BLaER1 treated with 17β-estradiol and CSF1 and Interleukin-3, amounts not matched to agents 10 nM and 100 nM (cell line): Measurements from ENCODE around the gene CXXC5.
"Not testable (repeated sequence)": the region's sequence is repeated elsewhere in the genome, so short reads cannot be mapped to it uniquely, and the experiment has no call there.

Experiments used
- H3K27ac ChIP-seq, 11 experiments: shearing (Covaris generic); formaldehyde crosslinking; 2 replicates each; pipeline ENCODE4 v1.8.1; 2022
- H3K27me3 ChIP-seq, 11 experiments: shearing (Covaris generic); formaldehyde crosslinking; 2 replicates each; pipeline ENCODE4 v1.8.1; 2022
- H3K36me3 ChIP-seq, 11 experiments: shearing (Covaris generic); formaldehyde crosslinking; 2 replicates each; pipeline ENCODE4 v1.8.1; 2022
- H3K4me1 ChIP-seq, 10 experiments: shearing (Covaris generic); formaldehyde crosslinking; 2 replicates each; pipeline ENCODE4 v1.8.1; 2022
- H3K4me2 ChIP-seq, 11 experiments: shearing (Covaris generic); formaldehyde crosslinking; 2 replicates each; pipeline ENCODE4 v1.8.1; 2022
- H3K4me3 ChIP-seq, 10 experiments: shearing (Covaris generic); formaldehyde crosslinking; 2 replicates each; pipeline ENCODE4 v1.8.1; 2022
- H3K9ac ChIP-seq, 11 experiments: shearing (Covaris generic); formaldehyde crosslinking; 2 replicates each; pipeline ENCODE4 v1.8.1; 2022
- H3K9me3 ChIP-seq, 11 experiments: shearing (Covaris generic); formaldehyde crosslinking; replicated peaks in 1 of 11; 2 replicates each; pipeline ENCODE4 v1.8.1; 2022
- H4K20me1 ChIP-seq, 11 experiments: shearing (Covaris generic); formaldehyde crosslinking; 2 replicates each; pipeline ENCODE4 v1.8.1; 2022
- Cebpa-rat ChIP-seq, 11 experiments: shearing (Covaris generic); IDR thresholded peaks; 2 replicates each; pipeline ENCODE4 v1.8.1; 2022

CXXC5 gene

DNA sequence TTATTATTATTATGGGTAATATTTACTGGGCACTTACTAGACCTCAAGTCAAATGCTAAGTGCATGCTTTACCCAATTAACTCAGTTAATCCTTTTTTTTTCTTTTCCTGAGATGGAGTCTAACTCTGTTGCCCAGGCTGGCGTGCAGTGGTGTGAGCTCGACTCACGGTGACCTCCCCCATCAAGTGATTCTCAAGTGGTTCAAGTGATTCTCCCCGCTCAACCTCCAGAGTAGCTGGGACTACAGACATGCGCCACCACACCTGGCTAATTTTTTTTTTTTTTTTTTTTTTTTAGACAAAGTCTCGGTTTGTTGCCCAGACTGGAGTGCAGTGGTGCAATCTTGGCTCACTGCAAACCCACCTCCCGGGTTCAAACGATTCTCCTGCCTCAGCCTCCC lies 69.1 kb downstream of the CXXC5 start:
- H3K9ac ChIP-seq = no peak overlapping the region
- no peaks in the 10 kb centered on the region for H3K27me3 ChIP-seq
- H3K36me3 ChIP-seq = peaks cover 0 to 26% (median 6%) of the 10 kb centered on the region in 11 experiments; a peak in 5 of 22 replicates
- H4K20me1 ChIP-seq = no peaks in the 10 kb centered on the region
- H3K4me2 ChIP-seq = no peak overlapping the region
- H3K4me3 ChIP-seq = no peak overlapping the region
- peaks cover 0 to 25% (median 14%) of the 10 kb centered on the region in 10 experiments; a peak in 13 of 20 replicates for H3K4me1 ChIP-seq
- H3K27ac ChIP-seq = no peak overlapping the region
- peaks cover 32 to 43% (median 36%) of the 10 kb centered on the region in 11 experiments for H3K9me3 ChIP-seq
- no peak for TF ChIP-seq Cebpa-rat (IDR thresholded peaks at IDR 0.05)

DNA sequence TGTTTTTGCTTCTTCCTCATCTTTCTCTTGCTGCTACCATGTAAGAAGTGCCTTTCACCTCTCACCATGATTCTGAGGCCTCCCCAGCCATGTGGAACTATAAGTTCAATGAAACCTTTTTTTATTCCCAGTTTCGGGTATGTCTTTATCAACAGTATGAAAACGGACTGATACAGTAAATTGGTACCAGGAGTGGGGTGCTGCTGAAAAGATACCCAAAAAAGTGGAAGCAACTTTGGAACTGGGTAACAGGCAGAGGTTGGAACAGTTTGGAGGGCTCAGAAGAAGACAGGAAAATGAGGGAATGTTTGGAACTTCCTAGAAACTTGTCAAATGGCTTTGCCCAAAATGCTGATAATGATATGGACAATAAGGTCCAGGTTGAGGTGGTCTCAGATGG lies 70.3 kb downstream of the CXXC5 start:
- H3K27ac ChIP-seq, H3K4me3 ChIP-seq, H3K27me3 ChIP-seq: not testable (repeated sequence)

GRCh38 chr5:139719970-139720369 lies 71.8 kb downstream of the CXXC5 start:
- H3K27me3 ChIP-seq, H3K4me2 ChIP-seq, H3K4me1 ChIP-seq, H3K4me3 ChIP-seq, H3K9ac ChIP-seq, H4K20me1 ChIP-seq, H3K27ac ChIP-seq: not testable (repeated sequence)
- H3K9me3 ChIP-seq = peaks cover 32 to 43% (median 36%) of the 10 kb centered on the region in 11 experiments
- peaks cover 0 to 26% (median 6%) of the 10 kb centered on the region in 11 experiments; a peak in 5 of 22 replicates for H3K36me3 ChIP-seq

More for the DNA sequence above, 70.3 kb downstream of the CXXC5 start:
- H3K9ac ChIP-seq, H4K20me1 ChIP-seq, H3K4me2 ChIP-seq: not testable (repeated sequence)
- Histone ChIP-seq H3K4me1 (peaks cover 0 to 13% (median 7%) of the 10 kb centered on the region in 10 experiments; a peak in 11 of 20 replicates), H3K36me3 (peaks cover 0 to 26% (median 6%) of the 10 kb centered on the region in 11 experiments; a peak in 5 of 22 replicates), H3K9me3 (peaks cover 32 to 43% (median 36%) of the 10 kb centered on the region in 11 experiments)

GRCh38 chr5:139723986-139724587 lies 75.9 kb downstream of the CXXC5 start:
- H3K4me3 ChIP-seq = no peak overlapping the region
- peaks cover 0 to 16% (median 0%) of the 10 kb centered on the region in 11 experiments; a peak in 3 of 22 replicates for H3K36me3 ChIP-seq
- no peak overlapping the region for H3K27ac ChIP-seq
- peaks cover 0 to 46% (median 28%) of the 10 kb centered on the region in 10 experiments; a peak in 14 of 20 replicates for H3K4me1 ChIP-seq
- no peak overlapping the region for H3K9ac ChIP-seq
- H4K20me1 ChIP-seq = no peaks in the 10 kb centered on the region
- H3K4me2 ChIP-seq = no peak overlapping the region
- no peak for TF ChIP-seq Cebpa-rat (IDR thresholded peaks at IDR 0.05)
- no peaks in the 10 kb centered on the region for H3K27me3 ChIP-seq
- H3K9me3 ChIP-seq = peaks cover 16 to 27% (median 21%) of the 10 kb centered on the region in 11 experiments

DNA sequence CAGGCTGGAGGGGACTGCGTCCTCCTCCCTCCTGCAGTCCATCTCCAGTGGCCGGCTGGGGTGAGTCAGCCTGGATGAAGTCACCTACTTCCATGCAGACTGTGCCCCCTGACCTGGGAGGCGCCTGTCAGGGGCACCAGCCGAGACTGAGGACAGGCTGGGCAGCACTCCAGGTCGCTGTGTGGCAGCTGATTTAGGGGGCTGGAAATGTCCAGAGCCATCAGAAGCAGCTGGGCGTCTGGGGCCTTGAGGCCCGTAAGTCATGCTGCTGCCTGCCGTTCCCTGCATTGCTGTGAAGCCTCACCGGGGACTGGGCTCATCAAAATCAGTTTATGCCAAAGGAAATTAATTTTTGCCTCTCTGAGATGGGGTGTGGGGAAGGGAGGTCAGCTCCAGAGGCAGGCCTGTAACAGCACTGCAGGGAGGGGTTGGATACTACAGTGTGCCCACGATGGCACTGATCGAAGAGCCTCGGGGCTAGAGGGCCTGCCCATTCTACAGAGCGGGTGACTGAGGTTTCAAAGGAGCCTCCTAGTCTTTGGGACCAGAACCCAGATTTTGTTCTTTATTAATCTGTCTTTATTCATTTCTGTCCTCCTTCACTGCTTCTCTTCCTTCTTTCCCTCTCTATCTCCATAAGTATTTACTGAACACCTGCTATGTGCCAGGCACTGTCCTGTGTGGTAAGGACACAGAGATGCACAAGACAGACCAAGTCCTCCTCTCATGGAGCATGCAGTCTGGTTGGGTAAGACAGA lies 77.1 kb downstream of the CXXC5 start:
- no peak for TF ChIP-seq Cebpa-rat (IDR thresholded peaks at IDR 0.05)
- no peak overlapping the region for H3K4me2 ChIP-seq

GRCh38 chr5:139726248-139726647 lies 78.1 kb downstream of the CXXC5 start:
- Histone ChIP-seq H3K27ac (peak overlapping the region in 2 of 11 experiments; percentile 17 to 71; a peak in 2 of 22 replicates), H4K20me1 (no peaks in the 10 kb centered on the region), H3K4me3 (no peak overlapping the region), H3K9ac (0 out of 22 replicates have a peak overlapping the region, but pooled peaks of 1 of the 11 experiments have one; percentile 56), H3K9me3 (peaks cover 0 to 5% (median 0%) of the 10 kb centered on the region in 11 experiments; a peak in 3 of 22 replicates), H3K27me3 (no peaks in the 10 kb centered on the region), H3K4me1 (peaks cover 0 to 51% (median 31%) of the 10 kb centered on the region in 10 experiments; a peak in 14 of 20 replicates), H3K36me3 (peaks cover 0 to 7% (median 0%) of the 10 kb centered on the region in 11 experiments; a peak in 1 of 22 replicates), H3K4me2 (peak overlapping the region in 6 of 11 experiments; percentile 21 to 60 (median 57); a peak in 10 of 22 replicates)
- TF ChIP-seq Cebpa-rat (IDR thresholded peaks at IDR 0.05) = no peak

More for the DNA sequence above, 77.1 kb downstream of the CXXC5 start:
- H3K9me3 ChIP-seq = peaks cover 4 to 15% (median 9%) of the 10 kb centered on the region in 11 experiments
- no peak overlapping the region for H3K27ac ChIP-seq
- no peak overlapping the region for H3K9ac ChIP-seq
- H3K36me3 ChIP-seq = peaks cover 0 to 8% (median 0%) of the 10 kb centered on the region in 11 experiments; a peak in 2 of 22 replicates
- H3K4me1 ChIP-seq = peaks cover 0 to 46% (median 28%) of the 10 kb centered on the region in 10 experiments; a peak in 14 of 20 replicates
- H4K20me1 ChIP-seq = no peaks in the 10 kb centered on the region
- H3K27me3 ChIP-seq = no peaks in the 10 kb centered on the region
- no peak overlapping the region for H3K4me3 ChIP-seq

- H3K9me3 ChIP-seq, H3K27me3 ChIP-seq, H4K20me1 ChIP-seq, H3K4me3 ChIP-seq, H3K36me3 ChIP-seq: not testable (repeated sequence)
- H3K4me2 ChIP-seq = peak overlapping the region in 9 of 11 experiments; percentile 11 to 65 (median 57); a peak in 16 of 22 replicates
- peak overlapping the region in 1 of 11 experiments; percentile 56; a peak in 2 of 22 replicates for H3K9ac ChIP-seq
- peak overlapping the region in 4 of 11 experiments; percentile 18 to 71 (median 22); a peak in 4 of 22 replicates for H3K27ac ChIP-seq
- peaks cover 0 to 58% (median 38%) of the 10 kb centered on the region in 10 experiments; a peak in 14 of 20 replicates for H3K4me1 ChIP-seq
- peak in 6 of 11 experiments; percentile 29 to 94 (median 78); a peak in 9 of 22 replicates for TF ChIP-seq Cebpa-rat (IDR thresholded peaks at IDR 0.05)
Measured at GRCh38 chr5:139727615-139728014, 79.5 kb downstream of the CXXC5 start.

- TF ChIP-seq Cebpa-rat (IDR thresholded peaks at IDR 0.05) = no peak
- Histone ChIP-seq H4K20me1 (no peaks in the 10 kb centered on the region), H3K27me3 (no peaks in the 10 kb centered on the region)
Measured at GRCh38 chr5:139731281-139731680, 83.1 kb downstream of the CXXC5 start.

GRCh38 chr5:139732019-139732418 lies 83.9 kb downstream of the CXXC5 start:
- H3K27me3 ChIP-seq = no peaks in the 10 kb centered on the region
- no peaks in the 10 kb centered on the region for H4K20me1 ChIP-seq
- no peak overlapping the region for H3K9ac ChIP-seq
- no peak for TF ChIP-seq Cebpa-rat (IDR thresholded peaks at IDR 0.05)
- H3K4me3 ChIP-seq = no peak overlapping the region
- peaks cover 0 to 51% (median 42%) of the 10 kb centered on the region in 10 experiments; a peak in 15 of 20 replicates for H3K4me1 ChIP-seq
- no peaks in the 10 kb centered on the region for H3K36me3 ChIP-seq
- H3K27ac ChIP-seq = no peak overlapping the region
- no peaks in the 10 kb centered on the region for H3K9me3 ChIP-seq
- peak overlapping the region in 5 of 11 experiments; percentile 2 to 49 (median 39); a peak in 4 of 22 replicates for H3K4me2 ChIP-seq

More at GRCh38 chr5:139731281-139731680, 83.1 kb downstream of the CXXC5 start:
- Histone ChIP-seq H3K9ac (no peak overlapping the region), H3K4me3 (no peak overlapping the region), H3K4me1 (peaks cover 0 to 58% (median 50%) of the 10 kb centered on the region in 10 experiments; a peak in 15 of 20 replicates), H3K36me3 (no peaks in the 10 kb centered on the region), H3K27ac (peak overlapping the region in 2 of 11 experiments; percentile 8 to 40; a peak in 1 of 22 replicates), H3K9me3 (no peaks in the 10 kb centered on the region), H3K4me2 (peak overlapping the region in 8 of 11 experiments; percentile 2 to 49 (median 36); a peak in 12 of 22 replicates)
